Pons (tissue), 1 donor: ENCODE data around the gene DGKB.

ENCODE experiments used
- DNase-seq: peaks from one replicate; pipeline ENCODE4 v3.0.0-alpha.2; 2016; ENCODE audit warnings: low spot score

The DGKB gene

GRCh38 chr7:14104861-14105260 lies 797.7 kb downstream of the DGKB start:
- DNase-seq = no peak

- no peak for DNase-seq
These were observed 806.4 kb downstream of the DGKB start for GRCh38 chr7:14096159-14096558.

GRCh38 chr7:14095233-14095950 lies 807.2 kb downstream of the DGKB start:
- no peak for DNase-seq
